HUES64 (cell line): ENCODE data around the gene MYL12A.
"Not testable (repeated sequence)": the region's sequence is repeated elsewhere in the genome, so short reads cannot be mapped to it uniquely, and the experiment has no call there.

Source experiments
- H3K27ac ChIP-seq: 2 replicates; pipeline ENCODE4 v1.7.0; 2013; ENCODE audit warnings: low read depth, low read length, inconsistent platforms
- H3K27me3 ChIP-seq: 2 replicates; pipeline ENCODE4 v1.6.1; 2013; ENCODE audit warnings: mild to moderate bottlenecking, low read length; ENCODE audit not compliant: insufficient read depth
- H3K36me3 ChIP-seq: 2 replicates; pipeline ENCODE4 v1.6.1; 2013; ENCODE audit warnings: mild to moderate bottlenecking, low read length; ENCODE audit not compliant: insufficient read depth
- H3K4me1 ChIP-seq: 2 replicates; pipeline ENCODE4 v1.6.1; 2013; ENCODE audit warnings: mild to moderate bottlenecking, low read length, moderate library complexity; ENCODE audit not compliant: insufficient read depth
- H3K4me3 ChIP-seq: 2 replicates; pipeline ENCODE4 v1.5.1; 2013; ENCODE audit warnings: mild to moderate bottlenecking, low read length, moderate library complexity
- H3K9ac ChIP-seq: 2 replicates; pipeline ENCODE4 v1.6.1; 2013; ENCODE audit warnings: mild to moderate bottlenecking, low read depth, low read length
- H3K9me3 ChIP-seq: 2 replicates; pipeline ENCODE4 v1.6.1; 2013; ENCODE audit warnings: low read depth, low read length; ENCODE audit not compliant: insufficient read depth
- WGBS: fragments of 150-250, 120-280 bp; methylation state at CpG from one replicate; pipeline ENCODE4 v1.1.7; 2013; ENCODE audit warnings: missing lambda C conversion rate; 5-methylcytosine and 5-hydroxymethylcytosine counted together

The MYL12A gene

GRCh38 chr18:3268306-3268705 lies 20.7 kb downstream of the MYL12A start:
- Histone ChIP-seq H3K27me3 (no peaks in the 10 kb centered on the region), H3K4me3 (no peak overlapping the region), H3K9ac (no peak overlapping the region), H3K36me3 (peaks cover 13% of the 10 kb centered on the region), H3K27ac (no peak overlapping the region), H3K9me3 (no peaks in the 10 kb centered on the region), H3K4me1 (peaks cover 16% of the 10 kb centered on the region)

GRCh38 chr18:3269241-3269913 lies 21.8 kb downstream of the MYL12A start:
- H3K36me3 ChIP-seq: peaks cover 23% of the 10 kb centered on the region
- H3K4me3 ChIP-seq: no peak overlapping the region
- H3K4me1 ChIP-seq: peaks cover 7% of the 10 kb centered on the region
- no peak overlapping the region for H3K9ac ChIP-seq
- H3K27ac ChIP-seq: no peak overlapping the region
- no peaks in the 10 kb centered on the region for H3K9me3 ChIP-seq
- H3K27me3 ChIP-seq: no peaks in the 10 kb centered on the region
- WGBS: 91% methylated on average over 4 of the region's 4 CpGs

- H3K36me3 ChIP-seq: peaks cover 29% of the 10 kb centered on the region
- no peak overlapping the region for H3K4me3 ChIP-seq
- H3K9me3 ChIP-seq: no peaks in the 10 kb centered on the region
- no peak overlapping the region for H3K9ac ChIP-seq
- H3K27ac ChIP-seq: no peak overlapping the region
- H3K4me1 ChIP-seq: peaks cover 7% of the 10 kb centered on the region
- H3K27me3 ChIP-seq: no peaks in the 10 kb centered on the region
- WGBS: no CpG with 5 or more reads among the region's 1 CpG
These were observed 22.3 kb downstream of the MYL12A start for GRCh38 chr18:3269914-3270299.

- Histone ChIP-seq H3K4me3 (no peak overlapping the region), H3K27ac (no peak overlapping the region), H3K36me3 (peaks cover 60% of the 10 kb centered on the region), H3K4me1 (peaks cover 11% of the 10 kb centered on the region), H3K9me3 (no peaks in the 10 kb centered on the region), H3K27me3 (no peaks in the 10 kb centered on the region), H3K9ac (no peak overlapping the region)
- WGBS: 67% methylated on average over 3 of the region's 3 CpGs
These were observed 25.4 kb downstream of the MYL12A start for GRCh38 chr18:3273042-3273441.

GRCh38 chr18:3277643-3278213 lies 30.1 kb downstream of the MYL12A start:
- Histone ChIP-seq H3K36me3 (peaks cover 58% of the 10 kb centered on the region), H3K4me1 (peaks cover 29% of the 10 kb centered on the region)
- H3K4me3 ChIP-seq, H3K27me3 ChIP-seq, H3K27ac ChIP-seq, H3K9ac ChIP-seq, H3K9me3 ChIP-seq: not testable (repeated sequence)
- WGBS: 85% methylated on average over 5 of the region's 7 CpGs

- H3K9ac ChIP-seq: no peak overlapping the region
- 69% methylated on average over 14 of the region's 14 CpGs for WGBS
- no peaks in the 10 kb centered on the region for H3K27me3 ChIP-seq
- H3K9me3 ChIP-seq: no peaks in the 10 kb centered on the region
- no peak overlapping the region for H3K4me3 ChIP-seq
- H3K36me3 ChIP-seq: peaks cover 41% of the 10 kb centered on the region
- peaks cover 29% of the 10 kb centered on the region for H3K4me1 ChIP-seq
- no peak overlapping the region for H3K27ac ChIP-seq
These were observed 31.9 kb downstream of the MYL12A start for GRCh38 chr18:3279201-3280185.

- Histone ChIP-seq H3K9ac (no peak overlapping the region), H3K36me3 (peaks cover 18% of the 10 kb centered on the region), H3K27ac (no peak overlapping the region), H3K9me3 (no peaks in the 10 kb centered on the region), H3K27me3 (no peaks in the 10 kb centered on the region), H3K4me3 (no peak overlapping the region), H3K4me1 (peaks cover 29% of the 10 kb centered on the region)
- WGBS: 75% methylated on average over 1 of the region's 2 CpGs
These were observed 34.1 kb downstream of the MYL12A start for GRCh38 chr18:3281456-3282400.

GRCh38 chr18:3283253-3283863 lies 35.8 kb downstream of the MYL12A start:
- no peak overlapping the region for H3K4me3 ChIP-seq
- WGBS: 92% methylated on average over 10 of the region's 10 CpGs

GRCh38 chr18:3283908-3284307 lies 36.3 kb downstream of the MYL12A start:
- H3K4me3 ChIP-seq: no peak overlapping the region
- no peak overlapping the region for H3K27ac ChIP-seq
- no peak overlapping the region for H3K9ac ChIP-seq
- peaks cover 4% of the 10 kb centered on the region; the same call in 1 of the 2 replicates for H3K9me3 ChIP-seq
- H3K36me3 ChIP-seq: no peaks in the 10 kb centered on the region
- WGBS: 88% methylated on average over 7 of the region's 7 CpGs
- no peaks in the 10 kb centered on the region for H3K27me3 ChIP-seq
- peaks cover 13% of the 10 kb centered on the region for H3K4me1 ChIP-seq

More at GRCh38 chr18:3283253-3283863, 35.8 kb downstream of the MYL12A start:
- Histone ChIP-seq H3K4me1 (peaks cover 18% of the 10 kb centered on the region), H3K9me3 (0 out of 2 replicates have a peak, but pooled peaks cover 2% of the 10 kb centered on the region), H3K27ac (no peak overlapping the region), H3K9ac (no peak overlapping the region), H3K36me3 (peaks cover 2% of the 10 kb centered on the region), H3K27me3 (no peaks in the 10 kb centered on the region)

- Histone ChIP-seq H3K27me3 (no peaks in the 10 kb centered on the region), H3K9ac (no peak overlapping the region), H3K4me3 (no peak overlapping the region), H3K4me1 (peaks cover 8% of the 10 kb centered on the region), H3K9me3 (peaks cover 10% of the 10 kb centered on the region), H3K36me3 (no peaks in the 10 kb centered on the region), H3K27ac (no peak overlapping the region)
- WGBS: 96% methylated on average over 9 of the region's 9 CpGs
These were observed 36.9 kb downstream of the MYL12A start for GRCh38 chr18:3284501-3284900.
